NCI-H2081 treated with DMSO at 0.1 percent for 48 hours (cell line): ENCODE measurements around the gene GCLC.

Experiments
- DNase-seq: peaks from one replicate; lab custom pipeline; 2025; lab: John Stamatoyannopoulos, UW

Gene GCLC

GRCh38 chr6:53447865-53448264 lies 97.0 kb downstream of the GCLC start:
- no peak for DNase-seq
